Measurements from ENCODE around the gene TINCR. TPM values are rescaled to one million over a fixed set of nuclear protein-coding genes. Genes with fewer than 3 reads are reported as not detected.

TINCR gene
- total RNA-seq, 2 experiments from 2014 or later: 0.74 to 1.6 TPM

- H3K27ac Mint-ChIP-seq: no peak overlapping the region
- H3K27me3 ChIP-seq (ENCODE audit: control insufficient read depth in 1 of 2, insufficient read depth in 2 of 2, low read length in 2 of 2): peaks cover 0 to 3% of the 10 kb centered on the region in 2 experiments
- no peaks in the 10 kb centered on the region for H3K36me3 ChIP-seq (ENCODE audit: insufficient read depth, low read length)
- no peaks in the 10 kb centered on the region for H3K4me1 ChIP-seq (ENCODE audit: insufficient read depth, low read length)
- no peaks in the 10 kb centered on the region for H3K4me1 Mint-ChIP-seq (ENCODE audit: low read depth)
- ATAC-seq (ENCODE audit: poor library complexity) (no peak), DNase-seq (no peak)
- peaks cover 15% of the 10 kb centered on the region for H3K27me3 Mint-ChIP-seq
- H3K4me3 ChIP-seq (ENCODE audit: low read length): no peak overlapping the region
- no peak for TF ChIP-seq CTCF (IDR thresholded peaks at IDR 0.05)
- H3K9me3 Mint-ChIP-seq: peaks cover 4% of the 10 kb centered on the region
- no peak overlapping the region for H3K27ac ChIP-seq (ENCODE audit: low read depth in 1 of 2, low read length in 2 of 2)
- CTCF ChIA-PET: no interaction called here
- intact Hi-C loops (cut with DNase I, micrococcal nuclease): no loop called here
- POLR2A ChIA-PET: no interaction called here
- H3K9me3 ChIP-seq (ENCODE audit: control insufficient read depth in 1 of 2, insufficient read depth in 1 of 2, low read length in 2 of 2): peaks cover 17 to 70% of the 10 kb centered on the region in 2 experiments
- no peak overlapping the region for H3K4me3 Mint-ChIP-seq
- H3K36me3 Mint-ChIP-seq (ENCODE audit: low read depth): peaks cover 3% of the 10 kb centered on the region
Measured at GRCh38 chr19:5515737-5516136, 52.0 kb downstream of the TINCR start.

- Mint-ChIP-seq H3K27ac (no peak overlapping the region), H3K27me3 (peaks cover 9% of the 10 kb centered on the region), H3K36me3 (ENCODE audit: low read depth) (peaks cover 3% of the 10 kb centered on the region), H3K4me1 (ENCODE audit: low read depth) (no peaks in the 10 kb centered on the region), H3K9me3 (peaks cover 4% of the 10 kb centered on the region), H3K4me3 (no peak overlapping the region)
- ATAC-seq (ENCODE audit: poor library complexity): no peak
- intact Hi-C loops (cut with DNase I, micrococcal nuclease): no loop called here
- ChIA-PET POLR2A (no interaction called here), CTCF (no interaction called here)
- Histone ChIP-seq H3K27ac (ENCODE audit: low read depth in 1 of 2, low read length in 2 of 2) (no peak overlapping the region), H3K4me3 (ENCODE audit: low read length) (no peak overlapping the region), H3K9me3 (ENCODE audit: control insufficient read depth in 1 of 2, insufficient read depth in 1 of 2, low read length in 2 of 2) (peaks cover 17 to 64% of the 10 kb centered on the region in 2 experiments), H3K27me3 (ENCODE audit: control insufficient read depth in 1 of 2, insufficient read depth in 2 of 2, low read length in 2 of 2) (peaks cover 0 to 3% of the 10 kb centered on the region in 2 experiments), H3K4me1 (ENCODE audit: insufficient read depth, low read length) (no peaks in the 10 kb centered on the region), H3K36me3 (ENCODE audit: insufficient read depth, low read length) (no peaks in the 10 kb centered on the region)
- no peak for DNase-seq
- no peak for TF ChIP-seq CTCF (IDR thresholded peaks at IDR 0.05)
Measured at GRCh38 chr19:5514001-5514400, 53.8 kb downstream of the TINCR start.

GRCh38 chr19:5512715-5513114, 55.0 kb downstream of the TINCR start:
- Mint-ChIP-seq H3K36me3 (ENCODE audit: low read depth) (peaks cover 3% of the 10 kb centered on the region), H3K9me3 (peaks cover 4% of the 10 kb centered on the region), H3K27ac (no peak overlapping the region), H3K4me1 (ENCODE audit: low read depth) (no peaks in the 10 kb centered on the region), H3K4me3 (no peak overlapping the region), H3K27me3 (peaks cover 8% of the 10 kb centered on the region)
- Histone ChIP-seq H3K9me3 (ENCODE audit: control insufficient read depth in 1 of 2, insufficient read depth in 1 of 2, low read length in 2 of 2) (peaks cover 15 to 60% of the 10 kb centered on the region in 2 experiments), H3K4me3 (ENCODE audit: low read length) (no peak overlapping the region), H3K4me1 (ENCODE audit: insufficient read depth, low read length) (no peaks in the 10 kb centered on the region), H3K36me3 (ENCODE audit: insufficient read depth, low read length) (no peaks in the 10 kb centered on the region), H3K27me3 (ENCODE audit: control insufficient read depth in 1 of 2, insufficient read depth in 2 of 2, low read length in 2 of 2) (peaks cover 0 to 3% of the 10 kb centered on the region in 2 experiments), H3K27ac (ENCODE audit: low read depth in 1 of 2, low read length in 2 of 2) (no peak overlapping the region)
- DNase-seq (no peak), ATAC-seq (ENCODE audit: poor library complexity) (no peak)
- no peak for TF ChIP-seq CTCF (IDR thresholded peaks at IDR 0.05)
- POLR2A ChIA-PET: no interaction called here
- intact Hi-C loops (cut with DNase I, micrococcal nuclease): no loop called here
- CTCF ChIA-PET: no interaction called here

Other genes with a start within 250 kb of the TINCR start
- gene PTPRS, start 227.1 kb downstream of the TINCR start, total RNA-seq: 1 to 10 TPM; 5.3 to 6.3 TPM
- not detected for gene ZNRF4, start 112.5 kb downstream of the TINCR start, total RNA-seq
- 100 to 1,000 TPM; 238 to 246 TPM for gene SAFB2, start 54.8 kb upstream of the TINCR start, total RNA-seq
- 100 to 1,000 TPM; 195 to 200 TPM for gene SAFB, start 55.1 kb upstream of the TINCR start, total RNA-seq
- gene MICOS13, start 112.6 kb upstream of the TINCR start, total RNA-seq: 10 to 100 TPM; 21.7 to 23.0 TPM
- 1 to 10 TPM; 2.4 to 2.9 TPM for gene HSD11B1L, start 113.1 kb upstream of the TINCR start, total RNA-seq
- 1,000 to 10,000 TPM; 1,509 to 1,565 TPM for gene RPL36, start 122.3 kb upstream of the TINCR start, total RNA-seq
- 10 to 100 TPM; 88.7 to 91.0 TPM for gene LONP1, start 152.2 kb upstream of the TINCR start, total RNA-seq
- gene CATSPERD, start 152.7 kb upstream of the TINCR start, total RNA-seq: not detected
- gene PRR22, start 216.8 kb upstream of the TINCR start, total RNA-seq: 1 to 10 TPM; 3.1 to 4.9 TPM
- 100 to 1,000 TPM; 150 to 170 TPM for gene DUS3L, start 223.2 kb upstream of the TINCR start, total RNA-seq
- gene NRTN, start 237.1 kb upstream of the TINCR start, total RNA-seq: 1 to 10 TPM; 1.5 to 1.6 TPM

Measured in CD4-positive, alpha-beta T cell (primary cell).